Activated T-cell treated with anti-CD3 and anti-CD28 coated beads for 48 hours (primary cell): ENCODE results near the gene DST.

Experiments
- DNase-seq: peaks from one replicate; pipeline ENCODE4 v3.0.0-alpha.2; 2020; ENCODE audit warnings: low read depth

Gene DST

GRCh38 chr6:56642366-56643261 lies at the start of gene DST:
Gene DST (minus strand): TSS chr6:56642889.
- no peak for DNase-seq

GRCh38 chr6:56691814-56692213 lies 49.1 kb upstream of the DST start:
- no peak for DNase-seq

- DNase-seq = no peak
Observed at GRCh38 chr6:56691286-56691595, 48.6 kb upstream of the DST start.

- no peak for DNase-seq
Observed at GRCh38 chr6:56690519-56691285, 48.0 kb upstream of the DST start.

- no peak for DNase-seq
Observed at GRCh38 chr6:56689663-56690062, 47.0 kb upstream of the DST start.

GRCh38 chr6:56689114-56689513 lies 46.4 kb upstream of the DST start:
- no peak for DNase-seq

GRCh38 chr6:56688521-56688920 lies 45.8 kb upstream of the DST start:
- DNase-seq = no peak

- DNase-seq = no peak
Observed at GRCh38 chr6:56687551-56687950, 44.9 kb upstream of the DST start.

GRCh38 chr6:56686429-56686828 lies 43.7 kb upstream of the DST start:
- DNase-seq = no peak

- DNase-seq = no peak
Observed at GRCh38 chr6:56685994-56686393, 43.3 kb upstream of the DST start.

GRCh38 chr6:56685102-56685733 lies 42.5 kb upstream of the DST start:
- DNase-seq = no peak

GRCh38 chr6:56684342-56685101 lies 41.8 kb upstream of the DST start:
- no peak for DNase-seq

- DNase-seq = no peak
Observed at GRCh38 chr6:56683882-56684281, 41.2 kb upstream of the DST start.

- DNase-seq = no peak
Observed at GRCh38 chr6:56682635-56683034, 39.9 kb upstream of the DST start.

- no peak for DNase-seq
Observed at GRCh38 chr6:56677559-56677958, 34.9 kb upstream of the DST start.

- DNase-seq = no peak
Observed at GRCh38 chr6:56671651-56672461, 29.2 kb upstream of the DST start.

GRCh38 chr6:56671160-56671559 lies 28.5 kb upstream of the DST start:
- no peak for DNase-seq

- DNase-seq = no peak
Observed at GRCh38 chr6:56669041-56669440, 26.4 kb upstream of the DST start.

- DNase-seq = no peak
Observed at GRCh38 chr6:56668158-56668557, 25.5 kb upstream of the DST start.

- no peak for DNase-seq
Observed at GRCh38 chr6:56667336-56667735, 24.6 kb upstream of the DST start.

- no peak for DNase-seq
Observed at GRCh38 chr6:56664029-56664428, 21.3 kb upstream of the DST start.
